ENCODE measurements around the gene COL23A1. TPM values are rescaled to one million over a fixed set of nuclear protein-coding genes. Genes with fewer than 3 reads are reported as not detected.

COL23A1 gene
- total RNA-seq, 1 donor from 2014 or later, result 75.2 TPM

GRCh38 chr5:178441486-178442270, 148.5 kb downstream of the COL23A1 start:
- TF ChIP-seq, protein P1, sequence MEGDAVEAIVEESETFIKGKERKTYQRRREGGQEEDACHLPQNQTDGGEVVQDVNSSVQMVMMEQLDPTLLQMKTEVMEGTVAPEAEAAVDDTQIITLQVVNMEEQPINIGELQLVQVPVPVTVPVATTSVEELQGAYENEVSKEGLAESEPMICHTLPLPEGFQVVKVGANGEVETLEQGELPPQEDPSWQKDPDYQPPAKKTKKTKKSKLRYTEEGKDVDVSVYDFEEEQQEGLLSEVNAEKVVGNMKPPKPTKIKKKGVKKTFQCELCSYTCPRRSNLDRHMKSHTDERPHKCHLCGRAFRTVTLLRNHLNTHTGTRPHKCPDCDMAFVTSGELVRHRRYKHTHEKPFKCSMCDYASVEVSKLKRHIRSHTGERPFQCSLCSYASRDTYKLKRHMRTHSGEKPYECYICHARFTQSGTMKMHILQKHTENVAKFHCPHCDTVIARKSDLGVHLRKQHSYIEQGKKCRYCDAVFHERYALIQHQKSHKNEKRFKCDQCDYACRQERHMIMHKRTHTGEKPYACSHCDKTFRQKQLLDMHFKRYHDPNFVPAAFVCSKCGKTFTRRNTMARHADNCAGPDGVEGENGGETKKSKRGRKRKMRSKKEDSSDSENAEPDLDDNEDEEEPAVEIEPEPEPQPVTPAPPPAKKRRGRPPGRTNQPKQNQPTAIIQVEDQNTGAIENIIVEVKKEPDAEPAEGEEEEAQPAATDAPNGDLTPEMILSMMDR (IDR thresholded peaks at IDR 0.05; ENCODE audit: unreplicated experiment), result no peak
- DNase-seq (ENCODE audit: low spot score), result no peak

GRCh38 chr5:178440181-178440580, 150.0 kb downstream of the COL23A1 start:
- Mint-ChIP-seq H3K36me3 (ENCODE audit: low read depth, unreplicated experiment) (peaks cover 7% of the 10 kb centered on the region), H3K4me1 (ENCODE audit: unreplicated experiment) (peaks cover 9% of the 10 kb centered on the region), H3K27me3 (ENCODE audit: unreplicated experiment) (peaks cover 6% of the 10 kb centered on the region), H3K9me3 (ENCODE audit: unreplicated experiment) (no peaks in the 10 kb centered on the region), H3K4me3 (ENCODE audit: unreplicated experiment) (no peak overlapping the region), H3K27ac (ENCODE audit: unreplicated experiment) (no peak overlapping the region)
- DNase-seq (ENCODE audit: low spot score), result no peak
- TF ChIP-seq, protein P1 (IDR thresholded peaks at IDR 0.05; ENCODE audit: unreplicated experiment), result no peak

More at GRCh38 chr5:178441486-178442270, 148.5 kb downstream of the COL23A1 start:
- H3K27me3 Mint-ChIP-seq (ENCODE audit: unreplicated experiment), result no peaks in the 10 kb centered on the region
- no peaks in the 10 kb centered on the region for H3K9me3 Mint-ChIP-seq (ENCODE audit: unreplicated experiment)
- H3K4me3 Mint-ChIP-seq (ENCODE audit: unreplicated experiment), result no peak overlapping the region
- peaks cover 6% of the 10 kb centered on the region for H3K4me1 Mint-ChIP-seq (ENCODE audit: unreplicated experiment)
- no peak overlapping the region for H3K27ac Mint-ChIP-seq (ENCODE audit: unreplicated experiment)
- H3K36me3 Mint-ChIP-seq (ENCODE audit: low read depth, unreplicated experiment), result peaks cover 4% of the 10 kb centered on the region

DNA sequence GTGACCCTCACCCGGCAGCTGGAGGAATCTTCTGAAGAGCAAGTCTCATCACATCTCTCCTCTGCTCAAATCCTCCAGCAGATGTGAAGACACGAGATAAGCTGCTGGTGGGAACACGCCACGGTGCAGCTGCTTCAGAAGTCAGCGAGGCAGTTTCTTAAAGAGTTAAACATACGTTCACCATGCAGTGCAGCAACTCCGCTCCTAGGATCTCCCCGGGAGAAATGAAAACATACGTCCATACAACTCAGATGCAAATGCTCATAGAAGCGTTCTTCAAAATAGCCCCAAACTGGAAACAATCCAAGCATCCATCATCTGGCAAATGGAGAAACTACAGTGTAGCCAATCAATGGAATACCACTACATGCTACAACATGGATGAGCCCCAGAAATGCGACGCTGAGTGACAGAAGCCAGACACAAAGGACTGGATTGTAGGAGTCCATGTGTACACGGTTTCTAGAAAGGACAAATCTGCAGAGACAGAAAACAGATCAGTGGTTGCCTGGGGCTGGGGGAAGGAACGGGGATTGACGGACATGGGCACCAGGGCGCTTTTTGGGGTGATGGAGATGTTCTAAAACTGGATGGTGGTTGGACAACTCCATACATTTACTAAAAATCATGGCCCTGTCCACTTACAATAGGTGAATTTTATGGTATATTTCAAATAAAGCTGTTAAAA, 150.6 kb downstream of the COL23A1 start:
- peak overlapping the region; percentile 16 for H3K4me3 Mint-ChIP-seq (ENCODE audit: unreplicated experiment)
- H3K27me3 Mint-ChIP-seq (ENCODE audit: unreplicated experiment), result peaks cover 6% of the 10 kb centered on the region
- H3K27ac Mint-ChIP-seq (ENCODE audit: unreplicated experiment), result no peak overlapping the region
- H3K9me3 Mint-ChIP-seq (ENCODE audit: unreplicated experiment), result no peaks in the 10 kb centered on the region
- peaks cover 7% of the 10 kb centered on the region for H3K36me3 Mint-ChIP-seq (ENCODE audit: low read depth, unreplicated experiment)
- no peak for DNase-seq (ENCODE audit: low spot score)
- TF ChIP-seq, protein P1 (IDR thresholded peaks at IDR 0.05; ENCODE audit: unreplicated experiment), result no peak
- H3K4me1 Mint-ChIP-seq (ENCODE audit: unreplicated experiment), result peaks cover 11% of the 10 kb centered on the region

DNA sequence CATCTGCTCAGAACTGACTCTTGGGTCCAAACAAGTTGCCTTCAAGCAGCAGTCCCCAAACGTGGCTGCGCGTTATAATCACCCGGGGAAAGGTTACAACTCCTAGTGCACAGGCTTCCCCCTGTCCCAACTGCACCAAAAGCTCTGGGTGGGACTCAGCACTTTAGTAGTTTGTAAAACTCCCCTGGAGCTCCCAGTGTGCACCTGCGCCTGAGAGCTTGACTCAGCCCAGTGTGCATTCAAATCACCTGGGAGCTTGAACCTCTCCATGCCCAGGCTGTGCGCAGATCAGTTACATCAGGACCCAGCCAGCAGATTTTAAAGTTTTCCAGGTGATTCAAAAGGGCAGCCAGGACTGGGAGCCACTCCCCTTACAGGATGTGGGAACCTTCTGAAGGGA, 151.4 kb downstream of the COL23A1 start:
- Mint-ChIP-seq H3K4me1 (ENCODE audit: unreplicated experiment) (peaks cover 15% of the 10 kb centered on the region), H3K27me3 (ENCODE audit: unreplicated experiment) (peaks cover 6% of the 10 kb centered on the region), H3K9me3 (ENCODE audit: unreplicated experiment) (no peaks in the 10 kb centered on the region), H3K4me3 (ENCODE audit: unreplicated experiment) (no peak overlapping the region), H3K27ac (ENCODE audit: unreplicated experiment) (no peak overlapping the region), H3K36me3 (ENCODE audit: low read depth, unreplicated experiment) (peaks cover 7% of the 10 kb centered on the region)
- TF ChIP-seq, protein P1 (IDR thresholded peaks at IDR 0.05; ENCODE audit: unreplicated experiment), result no peak
- no peak for DNase-seq (ENCODE audit: low spot score)
